GM23338 (cell line): ENCODE measurements around the gene CYP46A1. TPM values are rescaled to one million over a fixed set of nuclear protein-coding genes. Genes with fewer than 3 reads are reported as not detected.

ENCODE experiments used
- ATAC-seq: fragments of 200-7000 bp; cut with Tn5 transposase; 3 replicates; pipeline ENCODE4 v1.9.1; 2020
- DNase-seq: peaks from one replicate; pipeline ENCODE4 v3.0.0-alpha.2; 2015; ENCODE audit warnings: low spot score
- H2AFZ ChIP-seq: fragments of 200-600 bp; sonication (generic); 2 replicates; pipeline ENCODE4 v1.8.0; 2016; ENCODE audit warnings: antibody characterized with exemption, mild to moderate bottlenecking, moderate library complexity
- H3F3A ChIP-seq: fragments of 200-600 bp; sonication (generic); replicated peaks from 2 replicates; pipeline ENCODE4 v1.8.0; 2017; ENCODE audit warnings: antibody characterized with exemption, mixed run types, low read depth
- H3K27ac ChIP-seq: fragments of 200-600 bp; sonication (generic); 2 replicates; pipeline ENCODE4 v1.6.1; 2016; ENCODE audit warnings: low read depth
- H3K27me3 ChIP-seq: fragments of 200-600 bp; sonication (generic); 2 replicates; pipeline ENCODE4 v1.8.0; 2016; ENCODE audit warnings: mild to moderate bottlenecking, mixed run types, moderate library complexity; ENCODE audit not compliant: insufficient read depth
- H3K36me3 ChIP-seq: fragments of 200-600 bp; sonication (generic); 2 replicates; pipeline ENCODE4 v1.8.0; 2016; ENCODE audit warnings: mild to moderate bottlenecking; ENCODE audit not compliant: insufficient read depth
- H3K4me1 ChIP-seq: fragments of 200-600 bp; sonication (generic); 2 replicates; pipeline ENCODE4 v1.8.0; 2016; ENCODE audit warnings: mild to moderate bottlenecking, moderate library complexity; ENCODE audit not compliant: insufficient read depth
- H3K4me2 ChIP-seq: fragments of 200-600 bp; sonication (generic); 2 replicates; pipeline ENCODE4 v1.7.1; 2017; ENCODE audit warnings: mixed run types
- H3K4me3 ChIP-seq: fragments of 200-600 bp; sonication (generic); 2 replicates; pipeline ENCODE4 v1.6.1; 2016; ENCODE audit warnings: mixed run types
- H3K79me2 ChIP-seq: fragments of 200-600 bp; sonication (generic); replicated peaks from 2 replicates; pipeline ENCODE4 v1.8.0; 2017; ENCODE audit warnings: mild to moderate bottlenecking; ENCODE audit not compliant: insufficient read depth
- H3K9me2 ChIP-seq: fragments of 200-600 bp; sonication (generic); 2 replicates; pipeline ENCODE4 v1.8.0; 2017; ENCODE audit not compliant: insufficient read depth
- H4K20me1 ChIP-seq: fragments of 200-600 bp; sonication (generic); replicated peaks from 2 replicates; pipeline ENCODE4 v1.8.0; 2017; ENCODE audit warnings: mild to moderate bottlenecking; ENCODE audit not compliant: insufficient read depth
- H3K27ac Mint-ChIP-seq: 2 replicates; pipeline ENCODE4 v1.8.0; 2020; ENCODE audit warnings: inconsistent platforms, mild to moderate bottlenecking, moderate library complexity, mixed read lengths
- H3K27me3 Mint-ChIP-seq: 3 replicates; pipeline ENCODE4 v1.8.0; 2022; ENCODE audit warnings: low read depth, mild to moderate bottlenecking, moderate library complexity, mixed read lengths, inconsistent platforms; ENCODE audit not compliant: insufficient read depth, poor library complexity
- H3K36me3 Mint-ChIP-seq: 3 replicates; pipeline ENCODE4 v1.8.0; 2021; ENCODE audit warnings: low read depth, mild to moderate bottlenecking, inconsistent platforms, moderate library complexity, mixed read lengths
- H3K4me1 Mint-ChIP-seq: 3 replicates; pipeline ENCODE4 v1.8.0; 2020; ENCODE audit warnings: mild to moderate bottlenecking, inconsistent platforms, mixed read lengths
- H3K4me3 Mint-ChIP-seq: 3 replicates; pipeline ENCODE4 v1.8.0; 2021; ENCODE audit warnings: moderate library complexity, mild to moderate bottlenecking, inconsistent platforms, mixed read lengths
- H3K9me3 Mint-ChIP-seq: 3 replicates; pipeline ENCODE4 v1.8.0; 2020; ENCODE audit warnings: moderate library complexity, mild to moderate bottlenecking, inconsistent platforms, mixed read lengths
- CREB1 ChIP-seq: fragments of 250-450 bp; sonication (Bioruptor Pico); IDR thresholded peaks from 2 replicates; pipeline ENCODE4 v1.5.0; 2020; ENCODE audit warnings: low read depth, mild to moderate bottlenecking, moderate library complexity
- EZH2 ChIP-seq: fragments of 200-600 bp; sonication (generic); IDR thresholded peaks from one replicate; pipeline ENCODE4 v1.8.0; 2017; ENCODE audit warnings: antibody characterized with exemption, mild to moderate bottlenecking, low read depth; ENCODE audit not compliant: unreplicated experiment
- EZH2phosphoT487 ChIP-seq: fragments of 200-600 bp; sonication (generic); IDR thresholded peaks from one replicate; pipeline ENCODE4 v1.8.1; 2018; ENCODE audit warnings: antibody characterized with exemption; ENCODE audit not compliant: unreplicated experiment
- JUNB ChIP-seq: IDR thresholded peaks from one replicate; pipeline ENCODE4 v1.6.1; 2016; ENCODE audit warnings: antibody characterized with exemption; ENCODE audit not compliant: unreplicated experiment
- NANOG ChIP-seq: IDR thresholded peaks from 2 replicates; pipeline ENCODE4 v1.6.1; 2016; ENCODE audit warnings: antibody characterized with exemption, borderline replicate concordance
- REST ChIP-seq: IDR thresholded peaks from one replicate; pipeline ENCODE4 v1.6.1; 2018; ENCODE audit warnings: antibody characterized with exemption; ENCODE audit not compliant: unreplicated experiment
- STAT1 ChIP-seq: IDR thresholded peaks from one replicate; pipeline ENCODE4 v1.6.1; 2016; ENCODE audit warnings: antibody characterized with exemption; ENCODE audit not compliant: unreplicated experiment
- ZNF114 ChIP-seq: fragments of 250-450 bp; sonication (Bioruptor Pico); IDR thresholded peaks from 2 replicates; pipeline ENCODE4 v1.5.0; 2020; ENCODE audit warnings: mild to moderate bottlenecking, moderate library complexity
- ZNF462 ChIP-seq: fragments of 250-450 bp; sonication (Bioruptor Pico); IDR thresholded peaks from 2 replicates; pipeline ENCODE4 v1.5.0; 2020; ENCODE audit warnings: mild to moderate bottlenecking, moderate library complexity
- polyA plus RNA-seq: library from polyadenylated mRNA; unstranded; fragments of >200 nt; fragmentation: Nextera tagmentation; extraction: Ambion mirVana; gene quantifications from 2 replicates; pipeline ENCODE4 v1.2.1, GENCODE V29; 2016
- total RNA-seq: library from RNA; depleted of rRNA; stranded (reverse); fragments of >200 nt; shearing (Covaris generic); gene quantifications from 2 replicates; pipeline ENCODE4 v1.2.3, GENCODE V29; 2014; rRNA removed

CYP46A1 gene
- total and polyA plus RNA-seq, 2 experiments from 2014 or later = 0.59 to 0.66 TPM

- H3F3A ChIP-seq = peaks cover 5% of the 10 kb centered on the region; the same call in 1 of the 2 replicates
- peaks cover 34% of the 10 kb centered on the region for H3K4me1 Mint-ChIP-seq
- peak overlapping the region; percentile 46 for H3K4me3 ChIP-seq
- H2AFZ ChIP-seq = peak overlapping the region; percentile 77
- peak overlapping the region; percentile 54 for H3K27ac Mint-ChIP-seq
- TF ChIP-seq CREB1 (CRISPR knock-in tag) (no peak), NANOG (no peak), ZNF114 (no peak), JUNB (no peak), REST (no peak), ZNF462 (CRISPR knock-in tag) (no peak), EZH2 (no peak), EZH2phosphoT487 (no peak), STAT1 (no peak)
- peaks cover 48% of the 10 kb centered on the region for H3K4me1 ChIP-seq
- no peaks in the 10 kb centered on the region; the same call in 1 of the 2 replicates for H3K36me3 ChIP-seq
- DNase-seq = peak; percentile 27
- no peak overlapping the region; the same call in 2 of the 3 replicates for H3K4me3 Mint-ChIP-seq
- no peaks in the 10 kb centered on the region for H3K79me2 ChIP-seq
- H3K4me2 ChIP-seq = peak overlapping the region; percentile 77
- no peaks in the 10 kb centered on the region for H3K9me2 ChIP-seq
- H3K27me3 Mint-ChIP-seq = peaks cover 3% of the 10 kb centered on the region
- H3K27ac ChIP-seq = 0 out of 2 replicates have a peak overlapping the region, but pooled peaks have one; percentile 69
- peaks cover 7% of the 10 kb centered on the region; the same call in 2 of the 3 replicates for H3K36me3 Mint-ChIP-seq
- H4K20me1 ChIP-seq = no peaks in the 10 kb centered on the region
- ATAC-seq = no peak
- H3K27me3 ChIP-seq = no peaks in the 10 kb centered on the region
- peaks cover 5% of the 10 kb centered on the region; the same call in 2 of the 3 replicates for H3K9me3 Mint-ChIP-seq
Observed at GRCh38 chr14:99775351-99775750, 91.3 kb downstream of the CYP46A1 start.

Other genes starting within 250 kb of the CYP46A1 start
- gene SETD3, start 203.4 kb upstream of the CYP46A1 start, total RNA-seq = 68.0 and 76.2 TPM in 2 replicates
- gene SETD3, start 203.4 kb upstream of the CYP46A1 start, polyA plus RNA-seq = 35.7 and 40.7 TPM in 2 replicates
- gene CCNK, start 202.9 kb upstream of the CYP46A1 start, total RNA-seq = 54.0 and 63.4 TPM in 2 replicates
- gene CCNK, start 202.9 kb upstream of the CYP46A1 start, polyA plus RNA-seq = 57.8 and 60.6 TPM in 2 replicates
- gene CCDC85C, start 80.1 kb upstream of the CYP46A1 start, total RNA-seq = 24.9 and 26.8 TPM in 2 replicates
- 4.5 and 6.5 TPM in 2 replicates for gene CCDC85C, start 80.1 kb upstream of the CYP46A1 start, polyA plus RNA-seq
- gene HHIPL1, start 39.2 kb upstream of the CYP46A1 start, total RNA-seq = 1.6 and 2.0 TPM in 2 replicates
- 1.9 TPM in 2 replicates for gene HHIPL1, start 39.2 kb upstream of the CYP46A1 start, polyA plus RNA-seq
- 18.1 and 24.1 TPM in 2 replicates for gene EML1, start 109.1 kb downstream of the CYP46A1 start, total RNA-seq
- gene EML1, start 109.1 kb downstream of the CYP46A1 start, polyA plus RNA-seq = 4.7 and 7.0 TPM in 2 replicates